KOPT-K1 (cell line): ENCODE results near the gene GABRG3.

Experiments
- H3K27ac ChIP-seq: fragments of 200-600 bp; sonication (generic); 2 replicates; pipeline ENCODE4 v1.5.1; 2016; ENCODE audit warnings: antibody characterized with exemption, mild to moderate bottlenecking, low read depth, low read length; ENCODE audit not compliant: poor library complexity, severe bottlenecking
- H3K36me3 ChIP-seq: fragments of 200-600 bp; sonication (generic); 2 replicates; pipeline ENCODE4 v1.5.1; 2017; ENCODE audit warnings: antibody characterized with exemption, mild to moderate bottlenecking, low read length, moderate library complexity; ENCODE audit not compliant: insufficient read depth
- H3K9me3 ChIP-seq: fragments of 200-600 bp; sonication (generic); 2 replicates; pipeline ENCODE4 v1.5.1; 2017; ENCODE audit warnings: antibody characterized with exemption, low read length, mild to moderate bottlenecking; ENCODE audit not compliant: insufficient read depth, poor library complexity, severe bottlenecking

Gene GABRG3

GRCh38 chr15:27237319-27237939 is 266.4 kb downstream of the GABRG3 start:
- H3K36me3 ChIP-seq, result no peaks in the 10 kb centered on the region
- no peak overlapping the region for H3K27ac ChIP-seq
- no peaks in the 10 kb centered on the region for H3K9me3 ChIP-seq

GRCh38 chr15:27238209-27238608 is 267.2 kb downstream of the GABRG3 start:
- H3K27ac ChIP-seq, result no peak overlapping the region
- no peaks in the 10 kb centered on the region for H3K36me3 ChIP-seq
- H3K9me3 ChIP-seq, result no peaks in the 10 kb centered on the region

DNA sequence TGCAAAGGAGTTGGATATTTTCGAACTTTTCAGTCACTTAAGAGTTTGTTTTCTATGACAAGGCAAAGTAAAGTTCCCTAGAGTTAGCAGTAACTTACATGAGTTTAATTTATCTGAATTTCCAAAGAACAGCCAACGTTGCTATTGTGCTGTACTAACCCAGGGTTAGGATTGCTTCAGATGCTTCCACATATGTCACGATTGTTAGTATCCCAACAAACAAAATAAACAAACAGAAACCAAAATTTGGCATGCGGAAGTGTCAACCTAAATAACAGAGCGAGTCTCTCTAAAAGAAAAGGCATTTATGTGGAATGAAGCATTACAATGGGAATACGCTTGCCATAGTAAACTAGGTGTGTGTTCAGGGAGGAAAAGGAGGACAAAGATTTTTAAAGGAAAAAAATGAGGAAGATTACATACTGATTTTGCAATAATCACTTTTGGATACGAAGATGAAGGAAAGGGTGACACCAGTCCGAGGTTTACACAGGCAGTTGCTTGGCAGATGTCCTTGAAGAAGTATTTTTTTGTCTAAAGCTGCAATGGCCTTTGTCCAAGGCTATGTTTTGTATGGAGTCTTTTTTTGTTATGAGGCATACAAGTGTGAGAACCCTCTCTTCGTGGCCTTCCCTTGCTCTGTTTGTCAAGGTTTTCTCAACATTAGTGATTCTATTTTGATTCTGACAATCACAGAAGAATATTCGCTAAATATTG is 267.9 kb downstream of the GABRG3 start:
- Histone ChIP-seq H3K36me3 (no peaks in the 10 kb centered on the region), H3K9me3 (no peaks in the 10 kb centered on the region), H3K27ac (no peak overlapping the region)

GRCh38 chr15:27241943-27242342 is 271.0 kb downstream of the GABRG3 start:
- Histone ChIP-seq H3K9me3 (no peaks in the 10 kb centered on the region), H3K27ac (no peak overlapping the region), H3K36me3 (no peaks in the 10 kb centered on the region)

GRCh38 chr15:27244047-27244446 is 273.1 kb downstream of the GABRG3 start:
- Histone ChIP-seq H3K27ac (no peak overlapping the region), H3K9me3 (no peaks in the 10 kb centered on the region)

DNA sequence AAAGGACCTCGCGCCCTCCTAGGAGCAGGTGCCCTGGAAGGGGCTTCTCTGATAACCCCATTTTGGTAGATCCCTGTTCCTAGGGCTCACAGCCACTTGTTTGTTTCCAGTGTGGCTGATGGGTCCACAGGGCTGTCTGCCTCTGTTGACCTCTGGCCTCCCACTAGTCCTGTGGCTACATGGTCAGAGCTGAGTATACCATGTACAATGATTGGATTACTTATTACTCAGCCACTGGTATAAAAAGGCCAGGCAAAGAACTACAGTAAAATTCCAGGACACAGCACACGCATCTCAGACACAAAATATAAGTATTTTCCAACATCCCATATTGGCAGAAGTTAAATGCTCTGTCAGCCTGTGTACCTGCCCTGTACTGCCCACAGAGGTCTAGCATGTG is 277.3 kb downstream of the GABRG3 start:
- Histone ChIP-seq H3K36me3 (no peaks in the 10 kb centered on the region), H3K27ac (no peak overlapping the region), H3K9me3 (no peaks in the 10 kb centered on the region)

More at GRCh38 chr15:27244047-27244446, 273.1 kb downstream of the GABRG3 start:
- H3K36me3 ChIP-seq, result no peaks in the 10 kb centered on the region

DNA sequence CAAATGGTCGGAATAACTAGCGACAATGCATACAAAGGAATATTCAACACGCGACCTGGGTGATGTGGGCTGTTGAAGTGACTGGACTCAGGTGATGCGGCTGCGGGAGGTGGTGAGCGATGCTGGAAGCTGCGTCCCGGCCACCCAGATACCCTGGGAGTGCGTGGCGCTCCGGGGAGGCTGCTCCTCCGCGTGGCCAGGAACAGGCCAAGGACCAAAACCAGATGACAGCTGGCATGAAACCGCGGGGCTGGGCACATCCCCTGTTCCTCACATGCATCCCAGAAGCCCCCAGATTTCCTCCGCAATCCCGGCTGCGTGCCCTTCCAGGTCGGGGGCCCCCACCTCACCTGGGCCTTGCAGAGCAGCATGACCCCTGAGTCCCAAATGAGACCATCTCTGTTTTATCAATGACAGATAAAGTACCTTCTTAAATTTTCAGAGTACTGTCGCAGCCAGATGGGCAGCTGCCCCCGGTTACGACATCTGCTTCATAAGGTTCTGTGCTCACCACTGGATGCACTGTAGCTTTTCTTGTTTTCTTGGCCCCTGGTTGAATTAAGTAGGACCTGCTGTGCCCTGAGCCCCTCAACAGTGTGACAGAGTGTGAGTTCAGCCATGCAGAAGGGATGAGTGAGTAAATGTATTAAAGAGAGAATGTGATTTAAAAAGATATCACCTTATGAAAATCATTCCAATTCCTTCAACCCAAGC is 278.2 kb downstream of the GABRG3 start:
- Histone ChIP-seq H3K9me3 (no peaks in the 10 kb centered on the region), H3K27ac (no peak overlapping the region), H3K36me3 (no peaks in the 10 kb centered on the region)

DNA sequence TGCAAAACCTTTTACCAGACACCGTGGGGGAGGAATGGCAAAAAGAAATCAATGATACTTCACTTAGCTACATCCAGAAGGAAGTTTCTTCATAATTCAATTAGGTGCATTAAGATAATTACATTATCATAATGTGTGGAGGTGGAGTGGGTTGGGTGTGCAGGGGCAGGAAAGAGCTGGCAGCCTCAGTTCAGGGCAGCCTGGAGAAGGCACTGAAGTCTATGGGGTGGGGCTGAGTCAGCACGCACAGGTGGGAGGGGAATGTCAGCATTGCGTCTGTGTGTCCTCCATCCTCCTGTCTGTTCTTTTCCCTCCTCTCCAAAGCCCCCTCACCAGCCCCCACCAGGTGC is 278.8 kb downstream of the GABRG3 start:
- no peaks in the 10 kb centered on the region for H3K9me3 ChIP-seq
- H3K36me3 ChIP-seq, result no peaks in the 10 kb centered on the region
- no peak overlapping the region for H3K27ac ChIP-seq

DNA sequence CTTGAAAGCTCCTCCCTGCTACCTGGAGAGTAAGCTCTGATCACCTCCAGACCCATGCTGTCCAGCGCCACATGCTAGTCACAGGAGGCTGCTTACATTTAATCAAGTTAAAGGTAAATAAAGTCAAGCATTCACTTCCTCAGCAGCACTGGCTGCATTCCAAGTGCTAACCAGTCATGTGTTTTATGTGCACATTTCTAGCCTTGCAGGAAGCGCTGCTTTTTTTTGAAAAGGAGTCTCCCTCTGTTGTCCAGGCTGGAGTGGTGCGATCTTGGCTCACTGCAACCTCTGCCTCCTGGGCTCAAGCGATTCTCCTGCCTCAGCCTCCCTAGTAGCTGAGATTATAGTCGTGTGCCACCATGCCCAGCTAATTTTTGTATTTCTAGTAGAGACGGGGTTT is 279.2 kb downstream of the GABRG3 start:
- no peaks in the 10 kb centered on the region for H3K36me3 ChIP-seq
- H3K27ac ChIP-seq, result no peak overlapping the region
- H3K9me3 ChIP-seq, result no peaks in the 10 kb centered on the region

- no peaks in the 10 kb centered on the region for H3K9me3 ChIP-seq
- no peak overlapping the region for H3K27ac ChIP-seq
- H3K36me3 ChIP-seq, result no peaks in the 10 kb centered on the region
Observed at GRCh38 chr15:27254055-27254454, 283.1 kb downstream of the GABRG3 start.

DNA sequence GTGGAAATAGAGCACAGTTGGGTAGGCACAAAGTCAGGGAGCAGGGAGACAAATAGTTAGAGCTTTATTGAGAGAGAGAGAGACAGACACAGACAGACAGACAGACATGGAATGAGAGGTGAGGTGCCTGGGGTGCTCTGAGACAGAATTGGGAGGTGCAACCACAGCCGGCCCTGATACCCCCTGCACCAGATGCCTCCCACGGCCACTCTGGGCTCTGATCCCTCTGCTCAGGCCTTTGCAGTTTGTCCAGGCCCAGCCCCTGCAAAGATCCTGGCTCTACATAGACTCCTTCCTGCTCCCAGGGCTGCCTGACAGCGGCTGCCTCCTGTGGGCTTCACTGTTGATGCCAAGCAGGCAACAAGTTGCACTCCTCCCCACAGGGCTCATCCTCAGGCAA is 283.8 kb downstream of the GABRG3 start:
- H3K36me3 ChIP-seq, result no peaks in the 10 kb centered on the region
- H3K9me3 ChIP-seq, result no peaks in the 10 kb centered on the region
- no peak overlapping the region for H3K27ac ChIP-seq

DNA sequence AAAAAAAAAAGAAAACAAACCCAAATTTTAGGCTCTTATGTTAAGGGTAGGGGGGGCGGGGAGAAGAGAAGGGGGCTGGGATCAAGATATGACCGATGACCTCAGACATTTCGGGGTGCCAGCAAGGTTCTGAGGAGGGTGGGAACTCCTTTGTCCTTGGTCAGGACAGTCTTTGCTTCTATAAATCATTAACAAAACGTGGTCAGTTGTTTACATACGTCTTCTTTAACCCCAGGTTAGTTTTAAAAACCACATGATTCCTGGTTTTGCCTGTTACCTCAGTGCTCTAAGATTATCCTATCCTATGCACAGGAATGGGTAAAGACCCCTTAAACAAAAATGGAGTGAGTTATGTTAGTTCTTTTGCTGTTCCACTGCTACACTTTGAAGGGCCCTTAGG is 285.5 kb downstream of the GABRG3 start:
- Histone ChIP-seq H3K27ac (no peak overlapping the region), H3K9me3 (no peaks in the 10 kb centered on the region), H3K36me3 (no peaks in the 10 kb centered on the region)

DNA sequence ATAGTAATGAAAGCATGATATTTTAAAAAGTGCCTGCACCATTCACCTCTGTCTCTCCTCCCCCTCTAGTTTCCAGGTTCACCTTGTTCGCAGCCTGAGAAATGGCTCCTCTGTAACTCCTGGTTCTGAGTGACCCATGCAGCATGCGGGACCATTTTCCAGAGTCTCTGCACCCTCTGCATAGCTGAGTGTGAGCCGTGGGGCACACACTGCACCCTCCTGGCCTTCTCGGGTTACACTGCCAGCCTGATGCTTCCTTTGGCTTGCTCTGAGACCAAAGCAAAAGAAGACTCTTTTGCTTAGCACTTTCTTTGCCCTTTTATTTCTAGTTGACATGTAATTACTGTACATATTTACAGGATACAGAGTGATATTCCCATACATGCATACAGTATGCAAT is 287.3 kb downstream of the GABRG3 start:
- no peak overlapping the region for H3K27ac ChIP-seq
- no peaks in the 10 kb centered on the region for H3K36me3 ChIP-seq
- H3K9me3 ChIP-seq, result no peaks in the 10 kb centered on the region

- Histone ChIP-seq H3K27ac (no peak overlapping the region), H3K9me3 (no peaks in the 10 kb centered on the region), H3K36me3 (no peaks in the 10 kb centered on the region)
Observed at GRCh38 chr15:27260523-27260922, 289.5 kb downstream of the GABRG3 start.

GRCh38 chr15:27268923-27269322 is 297.9 kb downstream of the GABRG3 start:
- Histone ChIP-seq H3K9me3 (no peaks in the 10 kb centered on the region), H3K27ac (no peak overlapping the region), H3K36me3 (no peaks in the 10 kb centered on the region)

GRCh38 chr15:27271258-27271657 is 300.3 kb downstream of the GABRG3 start:
- Histone ChIP-seq H3K36me3 (no peaks in the 10 kb centered on the region), H3K9me3 (no peaks in the 10 kb centered on the region), H3K27ac (no peak overlapping the region)
